ENCODE measurements around the gene SLC4A2. TPM values are rescaled to one million over a fixed set of nuclear protein-coding genes. Genes with fewer than 3 reads are reported as not detected.

Gene SLC4A2
- total RNA-seq, 1 donor from 2014 or later = 99.4 TPM

- Mint-ChIP-seq H3K4me1 (ENCODE audit: low read depth, unreplicated experiment) (peaks cover 48% of the 10 kb centered on the region), H3K27me3 (ENCODE audit: unreplicated experiment) (peaks cover 9% of the 10 kb centered on the region), H3K4me3 (ENCODE audit: unreplicated experiment) (no peak overlapping the region), H3K36me3 (ENCODE audit: unreplicated experiment) (no peaks in the 10 kb centered on the region), H3K9me3 (ENCODE audit: unreplicated experiment) (peaks cover 5% of the 10 kb centered on the region), H3K27ac (ENCODE audit: unreplicated experiment) (no peak overlapping the region)
- TF ChIP-seq CTCF (IDR thresholded peaks at IDR 0.05; ENCODE audit: partially characterized antibody, unreplicated experiment) = no peak
- no peak for DNase-seq
Observed at GRCh38 chr7:151095123-151095797, 35.9 kb downstream of the SLC4A2 start.

GRCh38 chr7:151095828-151096475 is 36.6 kb downstream of the SLC4A2 start:
- Mint-ChIP-seq H3K27me3 (ENCODE audit: unreplicated experiment) (peaks cover 9% of the 10 kb centered on the region), H3K36me3 (ENCODE audit: unreplicated experiment) (no peaks in the 10 kb centered on the region), H3K4me3 (ENCODE audit: unreplicated experiment) (peak overlapping the region; percentile 52), H3K9me3 (ENCODE audit: unreplicated experiment) (peaks cover 5% of the 10 kb centered on the region), H3K4me1 (ENCODE audit: low read depth, unreplicated experiment) (peaks cover 49% of the 10 kb centered on the region), H3K27ac (ENCODE audit: unreplicated experiment) (peak overlapping the region; percentile 84)
- DNase-seq = no peak
- TF ChIP-seq CTCF (IDR thresholded peaks at IDR 0.05; ENCODE audit: partially characterized antibody, unreplicated experiment) = no peak

GRCh38 chr7:151099486-151100211 is 40.3 kb downstream of the SLC4A2 start:
- no peak for DNase-seq
- Mint-ChIP-seq H3K9me3 (ENCODE audit: unreplicated experiment) (peaks cover 7% of the 10 kb centered on the region), H3K4me1 (ENCODE audit: low read depth, unreplicated experiment) (peaks cover 46% of the 10 kb centered on the region), H3K36me3 (ENCODE audit: unreplicated experiment) (no peaks in the 10 kb centered on the region), H3K27me3 (ENCODE audit: unreplicated experiment) (peaks cover 3% of the 10 kb centered on the region), H3K27ac (ENCODE audit: unreplicated experiment) (no peak overlapping the region), H3K4me3 (ENCODE audit: unreplicated experiment) (no peak overlapping the region)
- no peak for TF ChIP-seq CTCF (IDR thresholded peaks at IDR 0.05; ENCODE audit: partially characterized antibody, unreplicated experiment)

- Mint-ChIP-seq H3K9me3 (ENCODE audit: unreplicated experiment) (peaks cover 11% of the 10 kb centered on the region), H3K36me3 (ENCODE audit: unreplicated experiment) (no peaks in the 10 kb centered on the region), H3K4me1 (ENCODE audit: low read depth, unreplicated experiment) (peaks cover 44% of the 10 kb centered on the region), H3K4me3 (ENCODE audit: unreplicated experiment) (peak overlapping the region; percentile 20), H3K27me3 (ENCODE audit: unreplicated experiment) (peaks cover 4% of the 10 kb centered on the region), H3K27ac (ENCODE audit: unreplicated experiment) (no peak overlapping the region)
- no peak for DNase-seq
- TF ChIP-seq CTCF (IDR thresholded peaks at IDR 0.05; ENCODE audit: partially characterized antibody, unreplicated experiment) = no peak
Observed at GRCh38 chr7:151100921-151101320, 41.5 kb downstream of the SLC4A2 start.

Data from glutamatergic neuron (in vitro differentiated cells).